Measurements from ENCODE around the gene CDYL. TPM values are rescaled to one million over a fixed set of nuclear protein-coding genes. Genes with fewer than 3 reads are reported as not detected.

The CDYL gene
- total RNA-seq, 1 experiment from 2014 or later, result 41.6 TPM

- TF ChIP-seq CTCF (IDR thresholded peaks at IDR 0.05; ENCODE audit: insufficient read depth in 1 of 2, low read depth in 1 of 2, low read length in 1 of 2, severe bottlenecking in 1 of 2, unreplicated experiment in 1 of 2), result no peak
- Histone ChIP-seq H3K27me3 (replicated peaks; ENCODE audit: control insufficient read depth, insufficient read depth, low read length) (no peaks in the 10 kb centered on the region), H3K9me3 (no peaks in the 10 kb centered on the region), H3K36me3 (ENCODE audit: control insufficient read depth, insufficient read depth, low read length) (no peaks in the 10 kb centered on the region), H3K4me3 (ENCODE audit: low read depth, low read length) (no peak overlapping the region), H3K4me1 (no peaks in the 10 kb centered on the region)
- Mint-ChIP-seq H3K27me3 (ENCODE audit: insufficient read depth, unreplicated experiment) (no peaks in the 10 kb centered on the region), H3K4me1 (ENCODE audit: low read depth, unreplicated experiment) (no peaks in the 10 kb centered on the region), H3K4me3 (ENCODE audit: unreplicated experiment) (no peak overlapping the region), H3K36me3 (ENCODE audit: insufficient read depth, unreplicated experiment) (no peaks in the 10 kb centered on the region), H3K27ac (ENCODE audit: unreplicated experiment) (no peak overlapping the region), H3K9me3 (ENCODE audit: unreplicated experiment) (no peaks in the 10 kb centered on the region)
- ChIA-PET POLR2A (no interaction called here), CTCF (no interaction called here)
- BruUV-seq (replicated peaks), result no TSS peak
- no peak for DNase-seq
- intact Hi-C loops (cut with micrococcal nuclease; ENCODE audit: unreplicated experiment), result no loop called here
Observed at GRCh38 chr6:4879741-4880275, 103.6 kb downstream of the CDYL start.

GRCh38 chr6:4880363-4880762 is 104.2 kb downstream of the CDYL start:
- Mint-ChIP-seq H3K27ac (ENCODE audit: unreplicated experiment) (no peak overlapping the region), H3K36me3 (ENCODE audit: insufficient read depth, unreplicated experiment) (no peaks in the 10 kb centered on the region), H3K4me3 (ENCODE audit: unreplicated experiment) (no peak overlapping the region), H3K9me3 (ENCODE audit: unreplicated experiment) (no peaks in the 10 kb centered on the region), H3K4me1 (ENCODE audit: low read depth, unreplicated experiment) (no peaks in the 10 kb centered on the region), H3K27me3 (ENCODE audit: insufficient read depth, unreplicated experiment) (no peaks in the 10 kb centered on the region)
- BruUV-seq (replicated peaks), result no TSS peak
- POLR2A ChIA-PET, result no interaction called here
- DNase-seq, result no peak
- CTCF ChIA-PET, result no interaction called here
- H3K4me1 ChIP-seq, result no peaks in the 10 kb centered on the region
- H3K9me3 ChIP-seq, result no peaks in the 10 kb centered on the region
- no peak overlapping the region for H3K4me3 ChIP-seq (ENCODE audit: low read depth, low read length)
- intact Hi-C loops (cut with micrococcal nuclease; ENCODE audit: unreplicated experiment), result no loop called here
- no peak for TF ChIP-seq CTCF (IDR thresholded peaks at IDR 0.05; ENCODE audit: insufficient read depth in 1 of 2, low read depth in 1 of 2, low read length in 1 of 2, severe bottlenecking in 1 of 2, unreplicated experiment in 1 of 2)
- H3K36me3 ChIP-seq (ENCODE audit: control insufficient read depth, insufficient read depth, low read length), result no peaks in the 10 kb centered on the region
- H3K27me3 ChIP-seq (replicated peaks; ENCODE audit: control insufficient read depth, insufficient read depth, low read length), result no peaks in the 10 kb centered on the region

- no peaks in the 10 kb centered on the region for H3K36me3 Mint-ChIP-seq (ENCODE audit: insufficient read depth, unreplicated experiment)
- DNase-seq, result no peak
- Histone ChIP-seq H3K4me3 (ENCODE audit: low read depth, low read length) (no peak overlapping the region), H3K27me3 (replicated peaks; ENCODE audit: control insufficient read depth, insufficient read depth, low read length) (no peaks in the 10 kb centered on the region), H3K9me3 (no peaks in the 10 kb centered on the region), H3K36me3 (ENCODE audit: control insufficient read depth, insufficient read depth, low read length) (no peaks in the 10 kb centered on the region), H3K4me1 (no peaks in the 10 kb centered on the region)
- CTCF ChIA-PET, result no interaction called here
- H3K27me3 Mint-ChIP-seq (ENCODE audit: insufficient read depth, unreplicated experiment), result no peaks in the 10 kb centered on the region
- H3K4me3 Mint-ChIP-seq (ENCODE audit: unreplicated experiment), result no peak overlapping the region
- H3K4me1 Mint-ChIP-seq (ENCODE audit: low read depth, unreplicated experiment), result no peaks in the 10 kb centered on the region
- POLR2A ChIA-PET, result no interaction called here
- no peak overlapping the region for H3K27ac Mint-ChIP-seq (ENCODE audit: unreplicated experiment)
- TF ChIP-seq CTCF (IDR thresholded peaks at IDR 0.05; ENCODE audit: insufficient read depth in 1 of 2, low read depth in 1 of 2, low read length in 1 of 2, severe bottlenecking in 1 of 2, unreplicated experiment in 1 of 2), result no peak
- no TSS peak for BruUV-seq (replicated peaks)
- intact Hi-C loops (cut with micrococcal nuclease; ENCODE audit: unreplicated experiment), result no loop called here
- H3K9me3 Mint-ChIP-seq (ENCODE audit: unreplicated experiment), result no peaks in the 10 kb centered on the region
Observed at GRCh38 chr6:4883298-4883697, 107.1 kb downstream of the CDYL start.
